ENCODE data around the gene KCNAB1.

DNA sequence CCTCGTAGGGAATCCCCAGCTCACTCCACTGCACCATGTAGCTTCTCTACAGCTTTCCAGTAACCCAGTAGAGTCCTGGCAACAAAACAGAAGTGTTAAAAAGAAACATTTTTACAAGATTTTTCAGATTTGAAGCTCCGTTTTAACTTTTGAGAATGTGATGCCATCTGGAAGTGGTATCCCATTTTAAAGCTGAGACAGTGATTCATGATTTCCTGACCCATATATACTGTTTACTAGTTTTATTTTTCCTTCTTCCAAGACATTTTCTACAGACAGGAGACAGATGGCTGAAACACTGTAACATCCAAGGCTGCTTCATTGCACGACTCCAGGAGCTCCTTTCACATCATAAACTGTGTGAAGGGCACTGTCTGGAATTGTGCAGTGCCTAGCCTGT, 30.3 kb upstream of the KCNAB1 start:
- TF ChIP-seq, protein P1, sequence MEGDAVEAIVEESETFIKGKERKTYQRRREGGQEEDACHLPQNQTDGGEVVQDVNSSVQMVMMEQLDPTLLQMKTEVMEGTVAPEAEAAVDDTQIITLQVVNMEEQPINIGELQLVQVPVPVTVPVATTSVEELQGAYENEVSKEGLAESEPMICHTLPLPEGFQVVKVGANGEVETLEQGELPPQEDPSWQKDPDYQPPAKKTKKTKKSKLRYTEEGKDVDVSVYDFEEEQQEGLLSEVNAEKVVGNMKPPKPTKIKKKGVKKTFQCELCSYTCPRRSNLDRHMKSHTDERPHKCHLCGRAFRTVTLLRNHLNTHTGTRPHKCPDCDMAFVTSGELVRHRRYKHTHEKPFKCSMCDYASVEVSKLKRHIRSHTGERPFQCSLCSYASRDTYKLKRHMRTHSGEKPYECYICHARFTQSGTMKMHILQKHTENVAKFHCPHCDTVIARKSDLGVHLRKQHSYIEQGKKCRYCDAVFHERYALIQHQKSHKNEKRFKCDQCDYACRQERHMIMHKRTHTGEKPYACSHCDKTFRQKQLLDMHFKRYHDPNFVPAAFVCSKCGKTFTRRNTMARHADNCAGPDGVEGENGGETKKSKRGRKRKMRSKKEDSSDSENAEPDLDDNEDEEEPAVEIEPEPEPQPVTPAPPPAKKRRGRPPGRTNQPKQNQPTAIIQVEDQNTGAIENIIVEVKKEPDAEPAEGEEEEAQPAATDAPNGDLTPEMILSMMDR (IDR thresholded peaks at IDR 0.05), result no peak
- no peak for TF ChIP-seq POLR2A (IDR thresholded peaks at IDR 0.05)

Data from lower leg skin (tissue), 3 donors.